ENCODE results near the gene PMF1.

PMF1 gene

GRCh38 chr1:156262461-156263287 lies 49.9 kb downstream of the PMF1 start:
- DNase-seq (ENCODE audit: low read depth in 1 of 2, low spot score in 1 of 2), result no peak

GRCh38 chr1:156263288-156263655 lies 50.5 kb downstream of the PMF1 start:
- no peak for DNase-seq (ENCODE audit: low read depth in 1 of 2, low spot score in 1 of 2)

- DNase-seq (ENCODE audit: low read depth in 1 of 2, low spot score in 1 of 2), result no peak
These were observed 53.2 kb downstream of the PMF1 start for GRCh38 chr1:156266051-156266450.

GRCh38 chr1:156268336-156268735 lies 55.5 kb downstream of the PMF1 start:
- DNase-seq (ENCODE audit: low read depth in 1 of 2, low spot score in 1 of 2), result no peak

GRCh38 chr1:156270314-156270713 lies 57.5 kb downstream of the PMF1 start:
- DNase-seq (ENCODE audit: low read depth in 1 of 2, low spot score in 1 of 2), result no peak

GRCh38 chr1:156276532-156276931 lies 63.7 kb downstream of the PMF1 start:
- no peak for DNase-seq (ENCODE audit: low read depth in 1 of 2, low spot score in 1 of 2)

- DNase-seq (ENCODE audit: low read depth in 1 of 2, low spot score in 1 of 2), result no peak
These were observed 64.2 kb downstream of the PMF1 start for GRCh38 chr1:156276966-156277381.

- DNase-seq (ENCODE audit: low read depth in 1 of 2, low spot score in 1 of 2), result no peak
These were observed 67.0 kb downstream of the PMF1 start for GRCh38 chr1:156279837-156280236.

- peak in 1 of 2 donors; percentile 41 for DNase-seq (ENCODE audit: low read depth in 1 of 2, low spot score in 1 of 2)
These were observed 68.5 kb downstream of the PMF1 start for GRCh38 chr1:156281281-156281680.

- no peak for DNase-seq (ENCODE audit: low read depth in 1 of 2, low spot score in 1 of 2)
These were observed 69.1 kb downstream of the PMF1 start for GRCh38 chr1:156281693-156282478.

- DNase-seq (ENCODE audit: low read depth in 1 of 2, low spot score in 1 of 2), result peak; percentile 89 to 90
These were observed 69.8 kb downstream of the PMF1 start, which contains the start of gene SMG5 for GRCh38 chr1:156282479-156283222. SMG5 (minus strand) TSS chr1:156282825; CDS start chr1:156282680, 145 bp downstream.

- no peak for DNase-seq (ENCODE audit: low read depth in 1 of 2, low spot score in 1 of 2)
These were observed 70.7 kb downstream of the PMF1 start for GRCh38 chr1:156283521-156283920.

GRCh38 chr1:156284112-156284511 lies 71.3 kb downstream of the PMF1 start, which contains the start of gene TMEM79:
TMEM79 (plus strand) TSS chr1:156284325; CDS start chr1:156285227, 902 bp downstream.
- DNase-seq (ENCODE audit: low read depth in 1 of 2, low spot score in 1 of 2), result no peak

GRCh38 chr1:156284757-156285156 lies 72.0 kb downstream of the PMF1 start:
- DNase-seq (ENCODE audit: low read depth in 1 of 2, low spot score in 1 of 2), result no peak

GRCh38 chr1:156285437-156285836 lies 72.6 kb downstream of the PMF1 start:
- DNase-seq (ENCODE audit: low read depth in 1 of 2, low spot score in 1 of 2), result no peak

GRCh38 chr1:156286061-156286460 lies 73.3 kb downstream of the PMF1 start:
- no peak for DNase-seq (ENCODE audit: low read depth in 1 of 2, low spot score in 1 of 2)

All from stimulated activated CD4-positive, alpha-beta T cell treated with anti-CD3 and anti-CD28 coated beads, Interleukin-15, amount 100 ng/mL, for 1 hour (primary cell).